Retinal pigment epithelial cell (primary cell): ENCODE results near the gene LRCH4.
"Not testable (repeated sequence)": the region's sequence is repeated elsewhere in the genome, so short reads cannot be mapped to it uniquely, and the experiment has no call there.

Experiments
- DNase-seq: peaks from one replicate; pipeline ENCODE4 v3.0.0-alpha.2; 2010; ENCODE audit warnings: low read depth
- H3K4me3 ChIP-seq: 2 replicates; pipeline ENCODE4 v1.5.1; 2011; ENCODE audit warnings: mild to moderate bottlenecking, low read length, control low read depth, moderate library complexity
- CTCF ChIP-seq: conservative IDR thresholded peaks from 2 replicates; pipeline ENCODE4 v1.5.1; 2011; ENCODE audit warnings: low read depth, low read length, control low read depth, inconsistent platforms

The LRCH4 gene

GRCh38 chr7:100538654-100539435, 47.1 kb downstream of the LRCH4 start, which contains the start of gene AGFG2:
AGFG2 (plus strand) TSS chr7:100539203; CDS start chr7:100539347, 144 bp downstream.
- TF ChIP-seq CTCF, result no peak
- DNase-seq, result peak; percentile 98
- peak within 1 kb of the TSS; percentile 61 for H3K4me3 ChIP-seq

GRCh38 chr7:100538348-100538653, 47.6 kb downstream of the LRCH4 start:
- no peak for TF ChIP-seq CTCF
- peak overlapping the region; percentile 55 for H3K4me3 ChIP-seq
- DNase-seq, result no peak

- not testable (repeated sequence) for H3K4me3 ChIP-seq, DNase-seq
Measured at GRCh38 chr7:100536695-100537094, 49.2 kb downstream of the LRCH4 start.

- H3K4me3 ChIP-seq, DNase-seq: not testable (repeated sequence)
Measured at GRCh38 chr7:100535982-100536381, 49.9 kb downstream of the LRCH4 start.

GRCh38 chr7:100532165-100533022, 53.5 kb downstream of the LRCH4 start:
- DNase-seq, result no peak
- no peak for TF ChIP-seq CTCF
- H3K4me3 ChIP-seq, result no peak overlapping the region

GRCh38 chr7:100528108-100528866, 57.6 kb downstream of the LRCH4 start:
- H3K4me3 ChIP-seq, DNase-seq: not testable (repeated sequence)
